Nucleus accumbens (tissue), 56 donors: Measurements from ENCODE around the gene MOSPD3.
"Not testable (repeated sequence)": the region's sequence is repeated elsewhere in the genome, so short reads cannot be mapped to it uniquely, and the experiment has no call there.

Source experiments
- DNase-seq, 56 donors: peaks; one replicate each; lab custom pipeline; 2025; lab: John Stamatoyannopoulos, UW

MOSPD3 gene

GRCh38 chr7:100654908-100655831 lies 42.8 kb downstream of the MOSPD3 start:
- no peak for DNase-seq

GRCh38 chr7:100655908-100656674 lies 43.8 kb downstream of the MOSPD3 start, which contains the start of gene ACTL6B:
Gene ACTL6B (minus strand): TSS chr7:100656448. CDS start chr7:100656354, 94 bp downstream.
- peak in 50 of 56 donors; percentile 12 to 88 (median 51) for DNase-seq

GRCh38 chr7:100662194-100662776 lies 49.9 kb downstream of the MOSPD3 start:
- DNase-seq = not testable (repeated sequence)
